ENCODE measurements around the gene ACTN4.

- TF ChIP-seq MAX (CRISPR knock-in tag; IDR thresholded peaks at IDR 0.05) (no peak), NR2C2 (CRISPR knock-in tag; IDR thresholded peaks at IDR 0.05) (no peak), CTCF (IDR thresholded peaks at IDR 0.05) (no peak), GABPB1 (CRISPR knock-in tag; IDR thresholded peaks at IDR 0.05) (no peak), ELF4 (CRISPR knock-in tag; IDR thresholded peaks at IDR 0.05; ENCODE audit: low read depth) (no peak), ETV6 (CRISPR knock-in tag; IDR thresholded peaks at IDR 0.05) (no peak), ZBTB43 (CRISPR knock-in tag; IDR thresholded peaks at IDR 0.05) (no peak), TEAD1 (CRISPR knock-in tag; IDR thresholded peaks at IDR 0.05) (no peak), TP53 (CRISPR knock-in tag; IDR thresholded peaks at IDR 0.05) (no peak), NR3C1 (CRISPR knock-in tag; conservative IDR thresholded peaks at IDR 0.05; ENCODE audit: low read depth) (no peak), FOXP4 (CRISPR knock-in tag; IDR thresholded peaks at IDR 0.05) (no peak), CREM (CRISPR knock-in tag; IDR thresholded peaks at IDR 0.05) (no peak), ATF3 (CRISPR knock-in tag; conservative IDR thresholded peaks at IDR 0.05) (no peak), SOX15 (CRISPR knock-in tag; IDR thresholded peaks at IDR 0.05) (no peak)
Observed at GRCh38 chr19:38734176-38734425, 86.7 kb downstream of the ACTN4 start.
